CD4-positive, alpha-beta T cell treated with Interleukin-15 for 1 hour (primary cell): Measurements from ENCODE around the gene WWP2.
A peak's percentile ranks its signal among the peaks of the same experiment; 100 is the strongest.
"Not testable (repeated sequence)": the region's sequence is repeated elsewhere in the genome, so short reads cannot be mapped to it uniquely, and the experiment has no call there.

Source experiments
- DNase-seq: peaks from one replicate; pipeline ENCODE4 v3.0.0-alpha.2; 2020

The WWP2 gene

DNA sequence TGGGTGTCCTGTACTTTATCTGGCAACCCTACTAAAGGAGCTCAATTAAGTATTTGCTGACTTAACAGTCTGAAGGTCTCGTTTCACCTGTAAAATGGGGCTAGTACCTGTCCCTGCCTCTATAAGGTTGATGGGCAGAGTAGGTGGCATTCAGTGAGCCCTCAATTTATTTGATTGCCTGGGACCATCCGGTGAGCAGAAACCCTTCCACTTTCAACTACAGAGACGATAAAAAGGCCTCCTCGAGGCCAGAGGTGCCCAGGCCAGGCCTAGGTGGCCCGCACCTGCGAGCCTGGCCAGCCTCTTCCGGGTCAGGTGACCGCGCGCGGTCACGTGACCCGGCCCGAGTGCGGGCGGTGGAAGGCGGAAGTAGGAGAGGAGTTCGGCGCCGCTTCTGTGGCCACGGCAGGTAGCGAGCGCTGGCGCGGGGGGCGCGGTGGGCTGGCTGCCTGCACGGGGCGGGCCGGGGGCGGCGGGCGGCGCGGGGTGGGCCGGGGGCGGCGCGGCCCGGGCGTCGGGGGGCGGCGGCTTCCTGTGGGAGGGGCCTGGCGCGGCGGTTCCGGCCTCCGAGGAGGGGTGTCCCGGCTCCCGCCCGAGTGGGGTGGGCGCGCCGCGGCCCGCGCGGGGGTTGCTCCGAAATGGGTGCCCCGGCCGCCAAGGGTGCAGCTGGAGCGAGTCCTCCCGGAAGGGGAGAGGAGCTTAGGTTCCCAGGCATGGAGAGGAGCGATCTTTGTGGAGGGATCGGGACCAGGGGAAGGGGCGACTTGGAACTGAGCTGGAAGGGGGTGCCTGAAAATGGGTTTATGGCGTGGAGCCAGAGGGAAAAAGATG lies at the start of gene WWP2:
TSS of gene WWP2 (plus strand) at position 350 of the 831 bp plus-strand sequence. CDS start 24,679 bp downstream, outside the sequence.
- peak; percentile 84 for DNase-seq

GRCh38 chr16:69712914-69713581 lies 49.1 kb upstream of the WWP2 start:
- no peak for DNase-seq

GRCh38 chr16:69717066-69717465 lies 45.1 kb upstream of the WWP2 start:
- DNase-seq = no peak

GRCh38 chr16:69718111-69718764 lies 43.9 kb upstream of the WWP2 start:
- no peak for DNase-seq

GRCh38 chr16:69720822-69721430 lies 41.2 kb upstream of the WWP2 start:
- no peak for DNase-seq

DNA sequence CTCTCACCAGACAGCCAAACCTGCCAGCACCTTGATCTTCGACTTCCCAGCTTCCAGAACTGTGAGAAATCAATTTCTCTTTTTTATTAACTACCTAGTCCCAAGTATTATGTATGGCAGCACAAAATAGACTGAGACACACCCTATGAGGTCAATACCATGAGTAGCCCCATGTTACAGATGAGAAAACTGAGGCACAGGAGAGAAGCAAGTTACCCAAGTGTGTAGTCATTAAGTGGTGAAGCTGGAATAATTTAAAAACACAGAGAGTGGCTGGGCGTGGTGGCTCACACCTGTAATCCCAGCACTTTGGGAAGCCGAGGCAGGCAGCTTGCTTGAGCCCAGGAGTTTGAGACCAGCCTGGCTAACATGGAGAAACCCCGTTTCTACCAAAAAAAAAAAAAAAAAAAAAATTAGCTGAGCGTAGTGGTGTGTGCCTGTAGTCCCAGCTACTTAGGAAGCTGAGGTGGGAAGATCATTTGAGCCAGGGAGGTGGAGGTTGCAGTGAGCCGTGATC lies 40.6 kb upstream of the WWP2 start:
- DNase-seq = no peak

DNA sequence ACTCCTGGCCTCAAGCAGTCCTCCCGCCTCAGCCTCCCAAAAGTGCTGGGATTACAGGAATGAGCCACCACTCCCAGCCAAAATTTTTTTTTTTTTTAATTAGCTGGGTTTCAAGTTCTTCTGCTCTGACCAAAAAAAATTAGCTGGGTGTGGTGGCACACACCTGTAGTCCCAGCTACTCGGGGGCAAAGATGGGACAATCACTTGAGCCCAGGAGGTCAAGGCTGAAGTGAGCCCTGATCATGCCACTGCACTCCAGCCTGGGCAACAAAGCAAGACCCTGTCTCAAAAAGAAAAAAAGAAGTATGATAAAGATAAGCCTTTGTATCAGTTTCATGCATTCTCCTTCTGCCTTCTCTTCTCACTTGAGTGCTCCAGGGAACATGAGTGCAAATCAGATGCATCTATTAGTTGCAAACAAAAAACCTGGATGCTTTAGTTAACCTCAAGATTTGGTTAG lies 37.7 kb upstream of the WWP2 start:
- DNase-seq = no peak

DNA sequence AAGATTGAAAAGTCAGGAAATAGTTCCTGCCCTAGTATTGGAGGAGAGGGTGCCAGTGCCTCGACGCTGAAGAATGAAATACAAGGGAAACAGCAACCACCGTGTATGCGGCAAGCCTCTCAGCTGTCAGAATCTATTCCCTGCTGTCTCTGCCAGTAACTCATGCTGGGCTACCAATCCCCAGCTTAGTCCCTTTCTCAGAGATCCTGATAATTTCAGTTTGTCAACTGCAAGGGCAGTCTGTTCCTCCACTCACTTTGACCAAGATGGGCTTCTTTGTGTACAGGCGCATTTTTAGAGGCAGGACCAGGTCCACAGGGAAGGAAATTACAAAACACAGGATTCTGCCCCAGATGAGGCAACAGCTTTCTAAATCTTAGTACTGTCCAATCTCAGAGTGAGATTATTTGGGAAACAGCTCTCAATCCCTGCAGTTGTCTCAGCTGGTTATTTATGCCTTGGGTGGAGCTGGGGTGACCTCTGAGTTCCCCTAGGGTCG lies 37.1 kb upstream of the WWP2 start:
- DNase-seq = no peak

- DNase-seq = no peak
Observed at GRCh38 chr16:69725480-69726312, 36.4 kb upstream of the WWP2 start.

GRCh38 chr16:69726313-69727060 lies 35.6 kb upstream of the WWP2 start, which contains the start of gene NQO1:
Gene NQO1, minus strand, starts transcription at chr16:69726560. Its CDS starts 121 bp downstream, at chr16:69726439.
- DNase-seq = peak; percentile 86

GRCh38 chr16:69727916-69728270 lies 34.2 kb upstream of the WWP2 start:
- DNase-seq = no peak

DNA sequence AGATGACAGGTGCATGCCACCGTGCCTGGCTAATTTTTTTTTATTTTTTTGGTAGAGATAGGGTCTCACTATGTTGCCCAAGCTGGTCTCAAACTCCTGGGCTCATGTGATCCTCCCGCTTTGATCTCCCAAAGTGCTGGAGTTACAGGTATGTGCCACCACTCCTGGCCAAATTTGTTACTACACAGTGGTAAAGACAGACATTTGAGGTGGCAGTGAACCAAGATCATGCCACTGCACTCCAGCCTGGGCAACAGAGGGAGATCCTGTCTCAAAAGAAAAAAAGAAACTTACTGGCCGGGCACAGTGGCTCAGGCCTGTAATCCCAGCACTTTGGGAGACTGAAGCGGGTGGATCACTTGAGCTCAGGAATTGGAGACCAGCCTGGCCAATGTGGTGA lies 33.1 kb upstream of the WWP2 start:
- not testable (repeated sequence) for DNase-seq

GRCh38 chr16:69731280-69731679 lies 30.9 kb upstream of the WWP2 start:
- DNase-seq = not testable (repeated sequence)

- no peak for DNase-seq
Observed at GRCh38 chr16:69732101-69732500, 30.0 kb upstream of the WWP2 start.

DNA sequence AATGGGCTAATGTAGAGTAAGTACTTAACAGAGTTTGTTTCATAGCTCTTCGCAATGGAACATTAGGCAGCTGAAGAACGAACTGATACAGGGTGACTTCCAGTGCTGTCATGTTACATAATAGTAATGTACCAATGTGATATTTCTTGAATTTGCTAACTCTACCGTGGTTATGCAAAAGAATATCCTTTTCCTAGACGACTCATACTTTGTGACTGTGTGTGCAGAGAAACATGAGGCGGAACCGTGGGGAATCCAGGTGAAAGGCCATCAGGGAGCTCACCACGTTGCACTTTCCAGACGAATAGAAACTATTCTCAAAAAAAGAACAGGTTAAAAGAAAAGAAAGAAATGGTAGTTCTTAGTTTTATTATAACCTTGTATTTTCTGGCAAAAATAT lies 20.6 kb upstream of the WWP2 start:
- no peak for DNase-seq

GRCh38 chr16:69741951-69742904 lies 19.9 kb upstream of the WWP2 start:
- no peak for DNase-seq

- no peak for DNase-seq
Observed at GRCh38 chr16:69744363-69745231, 17.5 kb upstream of the WWP2 start.

- no peak for DNase-seq
Observed at GRCh38 chr16:69745232-69745612, 16.9 kb upstream of the WWP2 start.

- DNase-seq = no peak
Observed at GRCh38 chr16:69745959-69746358, 16.2 kb upstream of the WWP2 start.
